H1 (cell line): ENCODE data around the gene DET1.

Experiments used
- ASH2L ChIP-seq: fragments of 200-600, 300-600 bp; sonication (generic); IDR thresholded peaks from one replicate; pipeline ENCODE4 v1.7.1; 2017; ENCODE audit warnings: low read length
- CTCF ChIP-seq, 3 experiments: IDR thresholded peaks; 1 replicate in 2 of 3; 2 replicates in 1 of 3; pipeline versions ENCODE4 v1.5.1 to v1.6.1; 2011; ENCODE audit warnings: low read length in 3 of 3, mild to moderate bottlenecking in 3 of 3, inconsistent platforms in 2 of 3, low read depth in 1 of 3, moderate library complexity in 1 of 3; ENCODE audit not compliant: insufficient read depth in 1 of 3; ENCODE audit errors: control extremely low read depth in 1 of 3
- E2F6 ChIP-seq: IDR thresholded peaks from 2 replicates; pipeline ENCODE4 v1.6.1; 2012; ENCODE audit warnings: inconsistent platforms
- EZH2 ChIP-seq: fragments of 200-600 bp; sonication (generic); IDR thresholded peaks from 2 replicates; pipeline ENCODE4 v1.7.1; 2012; ENCODE audit warnings: low read depth, mild to moderate bottlenecking, moderate library complexity, low read length, inconsistent platforms; ENCODE audit not compliant: severe bottlenecking
- FOSL1 ChIP-seq: IDR thresholded peaks from 2 replicates; pipeline ENCODE4 v1.6.1; 2011; ENCODE audit warnings: mild to moderate bottlenecking, low read depth, low read length, moderate library complexity; ENCODE audit not compliant: insufficient read depth
- GABPA ChIP-seq: IDR thresholded peaks from 2 replicates; pipeline ENCODE4 v1.6.1; 2011; ENCODE audit warnings: mild to moderate bottlenecking, low read length, moderate library complexity, borderline replicate concordance; ENCODE audit not compliant: insufficient read depth
- MAX ChIP-seq: IDR thresholded peaks from 2 replicates; pipeline ENCODE4 v1.6.1; 2012; ENCODE audit warnings: inconsistent platforms
- POLR2A ChIP-seq, 2 experiments: IDR thresholded peaks; 1 replicate in 1 of 2; 2 replicates in 1 of 2; pipeline ENCODE4 v1.6.1; 2011; ENCODE audit warnings: low read depth in 2 of 2, low read length in 2 of 2, mild to moderate bottlenecking in 2 of 2; ENCODE audit errors: control extremely low read depth in 1 of 2
- POLR2AphosphoS5 ChIP-seq: IDR thresholded peaks from 2 replicates; pipeline ENCODE4 v1.6.1; 2011; ENCODE audit warnings: low read depth, low read length
- RFX5 ChIP-seq: IDR thresholded peaks from 2 replicates; pipeline ENCODE4 v1.6.1; 2011; ENCODE audit warnings: low read depth, low read length, improper control_type of control experiment, borderline replicate concordance
- TAF1 ChIP-seq: IDR thresholded peaks from 2 replicates; pipeline ENCODE4 v1.6.1; 2011; ENCODE audit warnings: mild to moderate bottlenecking, low read depth, low read length

- no peak for TF ChIP-seq CTCF (IDR thresholded peaks at IDR 0.05; ENCODE audit: control extremely low read depth in 1 of 3, insufficient read depth in 1 of 3, low read depth in 1 of 3, low read length in 3 of 3)
- no peak for TF ChIP-seq GABPA
- TF ChIP-seq TAF1: no peak
- no peak for TF ChIP-seq ASH2L
- TF ChIP-seq E2F6: no peak
- TF ChIP-seq FOSL1: no peak
- no peak for TF ChIP-seq POLR2A (IDR thresholded peaks at IDR 0.05; ENCODE audit: control extremely low read depth in 1 of 2, low read depth in 2 of 2, low read length in 2 of 2)
- no peak for TF ChIP-seq EZH2
- TF ChIP-seq RFX5: no peak
- no peak for TF ChIP-seq MAX
- TF ChIP-seq POLR2AphosphoS5: no peak
Observed at GRCh38 chr15:88564741-88565140, 18.3 kb upstream of the DET1 start.
